Stimulated activated naive CD4-positive, alpha-beta T cell treated with Interleukin-2 at 50 U/mL for 16 hours (primary cell): Measurements from ENCODE around the gene GPR139.

Experiments used
- DNase-seq: peaks from one replicate; lab custom pipeline; 2025; lab: John Stamatoyannopoulos, UW

GPR139 gene

GRCh38 chr16:20073203-20074098 lies at the start of gene GPR139:
TSS of gene GPR139 (minus strand) at chr16:20073890. CDS start at chr16:20073616, 274 bp downstream.
- DNase-seq, result no peak

GRCh38 chr16:20122011-20122410 lies 48.3 kb upstream of the GPR139 start:
- no peak for DNase-seq

GRCh38 chr16:20114356-20114755 lies 40.7 kb upstream of the GPR139 start:
- no peak for DNase-seq

- no peak for DNase-seq
Observed at GRCh38 chr16:20111143-20111542, 37.5 kb upstream of the GPR139 start.

- no peak for DNase-seq
Observed at GRCh38 chr16:20107083-20107482, 33.4 kb upstream of the GPR139 start.

GRCh38 chr16:20104563-20105183 lies 31.0 kb upstream of the GPR139 start:
- DNase-seq, result no peak

- DNase-seq, result no peak
Observed at GRCh38 chr16:20102521-20102920, 28.8 kb upstream of the GPR139 start.

GRCh38 chr16:20102021-20102420 lies 28.3 kb upstream of the GPR139 start:
- no peak for DNase-seq

GRCh38 chr16:20099375-20099774 lies 25.7 kb upstream of the GPR139 start:
- no peak for DNase-seq

GRCh38 chr16:20094157-20094556 lies 20.5 kb upstream of the GPR139 start:
- DNase-seq, result no peak

- DNase-seq, result no peak
Observed at GRCh38 chr16:20089246-20089965, 15.7 kb upstream of the GPR139 start.

GRCh38 chr16:20084624-20085226 lies 11.0 kb upstream of the GPR139 start:
- no peak for DNase-seq

GRCh38 chr16:20079106-20079505 lies 5.4 kb upstream of the GPR139 start:
- DNase-seq, result no peak

- DNase-seq, result no peak
Observed at GRCh38 chr16:20075243-20075642, 1.6 kb upstream of the GPR139 start.

- no peak for DNase-seq
Observed at GRCh38 chr16:20074099-20074991, 655 bp upstream of the GPR139 start.

GRCh38 chr16:20072874-20073202 lies 852 bp downstream of the GPR139 start:
- DNase-seq, result no peak

GRCh38 chr16:20072146-20072873 lies 1.4 kb downstream of the GPR139 start:
- DNase-seq, result no peak

- DNase-seq, result no peak
Observed at GRCh38 chr16:20064931-20065330, 8.8 kb downstream of the GPR139 start.

- no peak for DNase-seq
Observed at GRCh38 chr16:20064520-20064919, 9.2 kb downstream of the GPR139 start.

- DNase-seq, result no peak
Observed at GRCh38 chr16:20061132-20061531, 12.6 kb downstream of the GPR139 start.

- DNase-seq, result no peak
Observed at GRCh38 chr16:20056436-20056835, 17.3 kb downstream of the GPR139 start.
